ENCODE results near the gene INSYN2B. TPM values are rescaled to one million over a fixed set of nuclear protein-coding genes. Genes with fewer than 3 reads are reported as not detected.

The INSYN2B gene
- polyA plus RNA-seq, 1 donor (not counting 4 experiments of a cell fraction or from before 2014, with no cell fraction given) = 0.16 TPM

GRCh38 chr5:169958278-169958677 is 22.0 kb downstream of the INSYN2B start:
- no peak overlapping the region for H3K27ac ChIP-seq (ENCODE audit: control insufficient read depth, insufficient read depth, low read length)
- no peaks in the 10 kb centered on the region for H3K79me2 ChIP-seq (ENCODE audit: control insufficient read depth, insufficient read depth, low read length)
- no peak overlapping the region for H3K9ac ChIP-seq (ENCODE audit: control insufficient read depth, extremely low read depth, insufficient read depth, low read length)
- H3K4me3 ChIP-seq (ENCODE audit: control insufficient read depth in 2 of 3, extremely low read depth in 1 of 3, insufficient read depth in 2 of 3, low read depth in 1 of 3, low read length in 3 of 3) = no peak overlapping the region
- TF ChIP-seq EZH2 (IDR thresholded peaks at IDR 0.05; ENCODE audit: low read length) = no peak
- TF ChIP-seq, protein P1, sequence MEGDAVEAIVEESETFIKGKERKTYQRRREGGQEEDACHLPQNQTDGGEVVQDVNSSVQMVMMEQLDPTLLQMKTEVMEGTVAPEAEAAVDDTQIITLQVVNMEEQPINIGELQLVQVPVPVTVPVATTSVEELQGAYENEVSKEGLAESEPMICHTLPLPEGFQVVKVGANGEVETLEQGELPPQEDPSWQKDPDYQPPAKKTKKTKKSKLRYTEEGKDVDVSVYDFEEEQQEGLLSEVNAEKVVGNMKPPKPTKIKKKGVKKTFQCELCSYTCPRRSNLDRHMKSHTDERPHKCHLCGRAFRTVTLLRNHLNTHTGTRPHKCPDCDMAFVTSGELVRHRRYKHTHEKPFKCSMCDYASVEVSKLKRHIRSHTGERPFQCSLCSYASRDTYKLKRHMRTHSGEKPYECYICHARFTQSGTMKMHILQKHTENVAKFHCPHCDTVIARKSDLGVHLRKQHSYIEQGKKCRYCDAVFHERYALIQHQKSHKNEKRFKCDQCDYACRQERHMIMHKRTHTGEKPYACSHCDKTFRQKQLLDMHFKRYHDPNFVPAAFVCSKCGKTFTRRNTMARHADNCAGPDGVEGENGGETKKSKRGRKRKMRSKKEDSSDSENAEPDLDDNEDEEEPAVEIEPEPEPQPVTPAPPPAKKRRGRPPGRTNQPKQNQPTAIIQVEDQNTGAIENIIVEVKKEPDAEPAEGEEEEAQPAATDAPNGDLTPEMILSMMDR (optimal IDR thresholded peaks at IDR 0.05 in 1 of 3, IDR thresholded peaks at IDR 0.05 in 1 of 3, conservative IDR thresholded peaks at IDR 0.05 in 1 of 3; ENCODE audit: extremely low read depth in 1 of 3, insufficient read depth in 2 of 3, low read length in 3 of 3) = no peak
- FAIRE-seq = no peak
- no peak for DNase-seq (ENCODE audit: low read depth, low spot score)
- no peaks in the 10 kb centered on the region for H3K9me1 ChIP-seq (ENCODE audit: control insufficient read depth, extremely low read depth, insufficient read depth, low read length)
- H3K4me1 ChIP-seq (ENCODE audit: control insufficient read depth, extremely low read depth, insufficient read depth, low read length) = peaks cover 14% of the 10 kb centered on the region
- no peaks in the 10 kb centered on the region for H3K36me3 ChIP-seq (ENCODE audit: control insufficient read depth in 2 of 2, extremely low read depth in 1 of 2, insufficient read depth in 2 of 2, low read length in 2 of 2)
- H4K20me1 ChIP-seq (ENCODE audit: control insufficient read depth, extremely low read depth, insufficient read depth, low read length) = no peaks in the 10 kb centered on the region
- H3K4me2 ChIP-seq (ENCODE audit: control insufficient read depth, extremely low read depth, insufficient read depth, low read depth, low read length) = no peak overlapping the region
- no peaks in the 10 kb centered on the region for H3K27me3 ChIP-seq (ENCODE audit: control insufficient read depth, extremely low read depth, insufficient read depth, low read length)
- dilution Hi-C loops (cut with MboI; ENCODE audit: extremely low pct_ligation_motif_present, low sequenced_read_pairs) = no loop called here
- no peak overlapping the region for H2AFZ ChIP-seq (ENCODE audit: control insufficient read depth, low read length)
- no peaks in the 10 kb centered on the region for H3K9me3 ChIP-seq (ENCODE audit: control insufficient read depth, low read depth, low read length)

- no peak overlapping the region for H3K9ac ChIP-seq (ENCODE audit: control insufficient read depth, extremely low read depth, insufficient read depth, low read length)
- H4K20me1 ChIP-seq (ENCODE audit: control insufficient read depth, extremely low read depth, insufficient read depth, low read length) = no peaks in the 10 kb centered on the region
- H3K9me3 ChIP-seq (ENCODE audit: control insufficient read depth, low read depth, low read length) = no peaks in the 10 kb centered on the region
- no peak for DNase-seq (ENCODE audit: low read depth, low spot score)
- dilution Hi-C loops (cut with MboI; ENCODE audit: extremely low pct_ligation_motif_present, low sequenced_read_pairs) = no loop called here
- H3K4me2 ChIP-seq (ENCODE audit: control insufficient read depth, extremely low read depth, insufficient read depth, low read depth, low read length) = no peak overlapping the region
- no peaks in the 10 kb centered on the region for H3K27me3 ChIP-seq (ENCODE audit: control insufficient read depth, extremely low read depth, insufficient read depth, low read length)
- H3K4me3 ChIP-seq (ENCODE audit: control insufficient read depth in 2 of 3, extremely low read depth in 1 of 3, insufficient read depth in 2 of 3, low read depth in 1 of 3, low read length in 3 of 3) = no peak overlapping the region
- H3K4me1 ChIP-seq (ENCODE audit: control insufficient read depth, extremely low read depth, insufficient read depth, low read length) = peaks cover 14% of the 10 kb centered on the region
- no peak overlapping the region for H2AFZ ChIP-seq (ENCODE audit: control insufficient read depth, low read length)
- no peaks in the 10 kb centered on the region for H3K9me1 ChIP-seq (ENCODE audit: control insufficient read depth, extremely low read depth, insufficient read depth, low read length)
- H3K79me2 ChIP-seq (ENCODE audit: control insufficient read depth, insufficient read depth, low read length) = no peaks in the 10 kb centered on the region
- TF ChIP-seq, protein P1 (optimal IDR thresholded peaks at IDR 0.05 in 1 of 3, IDR thresholded peaks at IDR 0.05 in 1 of 3, conservative IDR thresholded peaks at IDR 0.05 in 1 of 3; ENCODE audit: extremely low read depth in 1 of 3, insufficient read depth in 2 of 3, low read length in 3 of 3) = no peak
- no peak for TF ChIP-seq EZH2 (IDR thresholded peaks at IDR 0.05; ENCODE audit: low read length)
- H3K27ac ChIP-seq (ENCODE audit: control insufficient read depth, insufficient read depth, low read length) = no peak overlapping the region
- H3K36me3 ChIP-seq (ENCODE audit: control insufficient read depth in 2 of 2, extremely low read depth in 1 of 2, insufficient read depth in 2 of 2, low read length in 2 of 2) = no peaks in the 10 kb centered on the region
- FAIRE-seq = peak; percentile 59
Measured at GRCh38 chr5:169956756-169957155, 23.5 kb downstream of the INSYN2B start.
